ENCODE results near the gene BLACAT1. TPM values are rescaled to one million over a fixed set of nuclear protein-coding genes. Genes with fewer than 3 reads are reported as not detected.

The BLACAT1 gene
- total RNA-seq, 4 donors from 2014 or later = 0.44 TPM; not detected in 3

- Histone ChIP-seq H3K9me3 (no peaks in the 10 kb centered on the region), H3K4me3 (peak overlapping the region in 1 of 4 donors; percentile 23), H3K27ac (peak overlapping the region in 2 of 4 donors; percentile 43 to 50), H3K4me1 (peaks cover 0 to 52% (median 25%) of the 10 kb centered on the region in 4 donors), H3K36me3 (no peaks in the 10 kb centered on the region), H3K27me3 (peaks cover 0 to 3% of the 10 kb centered on the region in 2 donors)
- WGBS, 2 donors = 75 to 88% methylated on average over 6 of the region's 6 CpGs
- TF ChIP-seq CTCF (IDR thresholded peaks at IDR 0.05) (no peak), EP300 (IDR thresholded peaks at IDR 0.05) (no peak), POLR2A (IDR thresholded peaks at IDR 0.05) (no peak)
- DNase-seq (ENCODE audit: low spot score in 2 of 2) = no peak
These were observed 14.6 kb downstream of the BLACAT1 start for GRCh38 chr1:205441318-205441633.

GRCh38 chr1:205440476-205441317, 15.1 kb downstream of the BLACAT1 start:
- WGBS, 2 donors = 38 to 46% methylated on average over 12 to 15 of the region's 15 CpGs
- Histone ChIP-seq H3K4me3 (peak overlapping the region in 2 of 4 donors; percentile 6 to 23), H3K27me3 (peaks cover 0 to 9% of the 10 kb centered on the region in 2 donors), H3K4me1 (peaks cover 0 to 52% (median 25%) of the 10 kb centered on the region in 4 donors), H3K27ac (peak overlapping the region in 3 of 4 donors; percentile 29 to 68 (median 55)), H3K36me3 (no peaks in the 10 kb centered on the region), H3K9me3 (no peaks in the 10 kb centered on the region)
- no peak for TF ChIP-seq EP300 (IDR thresholded peaks at IDR 0.05)
- TF ChIP-seq POLR2A (IDR thresholded peaks at IDR 0.05) = peak in 1 of 2 donors; percentile 19
- peak in 1 of 2 donors; percentile 23 for DNase-seq (ENCODE audit: low spot score in 2 of 2)

GRCh38 chr1:205440121-205440475, 15.7 kb downstream of the BLACAT1 start:
- no peak overlapping the region for H3K4me3 ChIP-seq
- TF ChIP-seq EP300 (IDR thresholded peaks at IDR 0.05) (no peak), CTCF (IDR thresholded peaks at IDR 0.05) (no peak), POLR2A (IDR thresholded peaks at IDR 0.05) (no peak)
- no peak for DNase-seq (ENCODE audit: low spot score in 2 of 2)
- peaks cover 0 to 15% of the 10 kb centered on the region in 2 donors for H3K27me3 ChIP-seq
- peaks cover 0 to 52% (median 25%) of the 10 kb centered on the region in 4 donors for H3K4me1 ChIP-seq
- H3K27ac ChIP-seq = peak overlapping the region in 2 of 4 donors; percentile 55 to 68
- 76 to 85% methylated on average over 5 of the region's 5 CpGs for WGBS, 2 donors
- H3K9me3 ChIP-seq = no peaks in the 10 kb centered on the region
- no peaks in the 10 kb centered on the region for H3K36me3 ChIP-seq

- WGBS, 2 donors = 52 to 61% methylated on average over 12 to 13 of the region's 13 CpGs
- Histone ChIP-seq H3K9me3 (no peaks in the 10 kb centered on the region), H3K36me3 (no peaks in the 10 kb centered on the region), H3K4me3 (no peak overlapping the region), H3K27ac (no peak overlapping the region), H3K4me1 (peaks cover 0 to 41% (median 25%) of the 10 kb centered on the region in 4 donors), H3K27me3 (peaks cover 0 to 19% of the 10 kb centered on the region in 2 donors)
- DNase-seq (ENCODE audit: low spot score in 2 of 2) = peak; percentile 22 to 52
- TF ChIP-seq EP300 (IDR thresholded peaks at IDR 0.05) = no peak
- TF ChIP-seq CTCF (IDR thresholded peaks at IDR 0.05) = peak; percentile 32 to 77 (median 72)
These were observed 17.4 kb downstream of the BLACAT1 start for GRCh38 chr1:205438213-205439158.

- DNase-seq (ENCODE audit: low spot score in 2 of 2) = no peak
- TF ChIP-seq POLR2A (IDR thresholded peaks at IDR 0.05) = no peak
- TF ChIP-seq EP300 (IDR thresholded peaks at IDR 0.05) = no peak
- no peak for TF ChIP-seq CTCF (IDR thresholded peaks at IDR 0.05)
- WGBS, 2 donors = 76 to 87% methylated on average over 2 of the region's 2 CpGs
These were observed 18.3 kb downstream of the BLACAT1 start for GRCh38 chr1:205437570-205437969.

More at GRCh38 chr1:205437570-205437969, 18.3 kb downstream of the BLACAT1 start:
- no peak overlapping the region for H3K27ac ChIP-seq
- peaks cover 0 to 41% (median 25%) of the 10 kb centered on the region in 4 donors for H3K4me1 ChIP-seq
- H3K36me3 ChIP-seq = no peaks in the 10 kb centered on the region
- no peaks in the 10 kb centered on the region for H3K9me3 ChIP-seq
- H3K27me3 ChIP-seq = peaks cover 0 to 27% of the 10 kb centered on the region in 2 donors
- H3K4me3 ChIP-seq = no peak overlapping the region

All from tibial nerve (tissue), 4 donors.